Sigmoid colon (tissue), 7 donors: ENCODE data around the gene TMA16. TPM values are rescaled to one million over a fixed set of nuclear protein-coding genes. Genes with fewer than 3 reads are reported as not detected.

Experiments
- DNase-seq: peaks from one replicate; pipeline ENCODE4 v3.0.0-alpha.2; 2019
- H3K27ac ChIP-seq, 4 donors: fragments of 200-600 bp; sonication (generic); one replicate each; pipeline ENCODE4 v1.5.1; 2016 to 2019; ENCODE audit warnings: mild to moderate bottlenecking in 1 of 4
- H3K27me3 ChIP-seq, 3 donors: fragments of 200-600 bp; sonication (generic); one replicate each; pipeline ENCODE4 v1.5.1; 2019; ENCODE audit warnings: mild to moderate bottlenecking in 1 of 3
- H3K36me3 ChIP-seq, 4 donors: fragments of 200-600 bp; sonication (generic); one replicate each; pipeline ENCODE4 v1.5.1; 2016 to 2019
- H3K4me1 ChIP-seq, 4 donors: fragments of 200-600 bp; sonication (generic); one replicate each; pipeline ENCODE4 v1.5.1; 2017 to 2019
- H3K4me3 ChIP-seq, 4 donors: fragments of 200-600 bp; sonication (generic); one replicate each; pipeline ENCODE4 v1.5.1; 2017 to 2019; ENCODE audit warnings: mild to moderate bottlenecking in 2 of 4, moderate library complexity in 1 of 4
- H3K9me3 ChIP-seq, 4 donors: fragments of 200-600 bp in 3 of 4; sonication (generic) in 3 of 4; one replicate each; pipeline versions ENCODE4 v1.5.1 to v1.6.1; 2013 to 2019
- EP300 ChIP-seq, 4 donors: sonication (generic); formaldehyde crosslinking; IDR thresholded peaks; one replicate each; pipeline ENCODE4 v1.6.1; 2017; ENCODE audit warnings: antibody characterized with exemption in 4 of 4
- POLR2A ChIP-seq, 2 donors: fragments of 450-650 bp; IDR thresholded peaks; one replicate each; pipeline ENCODE4 v1.6.1; 2016; ENCODE audit warnings: antibody characterized with exemption in 2 of 2, mild to moderate bottlenecking in 2 of 2, moderate library complexity in 2 of 2
- POLR2AphosphoS5 ChIP-seq, 4 donors: sonication (generic); formaldehyde crosslinking; IDR thresholded peaks; one replicate each; pipeline ENCODE4 v1.6.1; 2017; ENCODE audit warnings: antibody characterized with exemption in 4 of 4
- WGBS, 2 donors: extraction: QIAGEN DNeasy Blood & Tissue Kit; methylation state at CpG; one replicate each; pipeline ENCODE4 v1.1.7; 2013; 5-methylcytosine and 5-hydroxymethylcytosine counted together
- intact Hi-C: fragments of 100-400 bp; cut with DNase I; formaldehyde crosslinking; loops from one replicate; pipeline ENCODE4 v1.15.1; 2023
- polyA plus RNA-seq, 3 donors: library from polyadenylated mRNA; stranded (reverse); fragments of 200-250 nt; gene quantifications; one replicate each; pipeline ENCODE4 v1.2.3, GENCODE V29; 2013
- total RNA-seq, 4 donors: library from RNA; depleted of rRNA; stranded (reverse); fragments of >200 nt; gene quantifications; one replicate each; pipeline ENCODE4 v1.1.0, GENCODE V29; 2016
- TF ChIP-seq, protein P1 (sequence below), 4 experiments: fragments of 450-650 bp in 3 of 4; fragments of 200-600 bp in 1 of 4; IDR thresholded peaks; one replicate each; pipeline ENCODE4 v1.5.1; 2016 to 2019; ENCODE audit warnings: antibody characterized with exemption in 4 of 4, mild to moderate bottlenecking in 3 of 4, moderate library complexity in 2 of 4
- donor health status: healthy with polysubstance abuse.
- donor health status: Bipolar disorder and iron deficiency.
- donor health status: healthy.

TMA16 gene
- total and polyA plus RNA-seq, 7 donors = 12.5 to 28.0 (median 20.7) TPM

DNA sequence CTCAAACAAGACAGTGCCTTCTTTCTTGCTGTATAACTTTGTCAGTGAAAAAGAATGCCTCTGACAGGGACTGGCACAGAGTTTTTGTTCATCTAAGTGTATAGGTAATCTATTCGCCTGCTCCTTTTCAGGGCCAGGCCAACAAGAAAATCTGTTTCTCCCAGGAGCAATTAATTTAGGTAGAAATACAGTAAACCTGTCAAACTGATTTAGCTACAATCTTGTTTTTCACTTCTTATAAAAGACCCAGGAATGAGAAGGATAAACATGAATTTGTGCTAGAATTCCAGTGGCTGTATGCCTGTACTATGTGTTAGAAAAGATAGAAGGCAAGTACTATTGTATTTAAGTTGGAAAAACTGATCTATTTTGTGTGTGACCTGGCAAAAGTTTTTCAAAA, 6.1 kb downstream of the TMA16 start:
- no peaks in the 10 kb centered on the region for H3K27me3 ChIP-seq
- H3K4me1 ChIP-seq = peaks cover 0 to 28% (median 21%) of the 10 kb centered on the region in 4 donors
- H3K36me3 ChIP-seq = no peaks in the 10 kb centered on the region
- WGBS, 2 donors = 88 to 94% methylated on average over 1 of the region's 1 CpG
- intact Hi-C loops = no loop called here
- no peak for TF ChIP-seq POLR2AphosphoS5 (IDR thresholded peaks at IDR 0.05)
- TF ChIP-seq EP300 (IDR thresholded peaks at IDR 0.05) = no peak
- no peak for TF ChIP-seq POLR2A (IDR thresholded peaks at IDR 0.05)
- TF ChIP-seq, protein P1, sequence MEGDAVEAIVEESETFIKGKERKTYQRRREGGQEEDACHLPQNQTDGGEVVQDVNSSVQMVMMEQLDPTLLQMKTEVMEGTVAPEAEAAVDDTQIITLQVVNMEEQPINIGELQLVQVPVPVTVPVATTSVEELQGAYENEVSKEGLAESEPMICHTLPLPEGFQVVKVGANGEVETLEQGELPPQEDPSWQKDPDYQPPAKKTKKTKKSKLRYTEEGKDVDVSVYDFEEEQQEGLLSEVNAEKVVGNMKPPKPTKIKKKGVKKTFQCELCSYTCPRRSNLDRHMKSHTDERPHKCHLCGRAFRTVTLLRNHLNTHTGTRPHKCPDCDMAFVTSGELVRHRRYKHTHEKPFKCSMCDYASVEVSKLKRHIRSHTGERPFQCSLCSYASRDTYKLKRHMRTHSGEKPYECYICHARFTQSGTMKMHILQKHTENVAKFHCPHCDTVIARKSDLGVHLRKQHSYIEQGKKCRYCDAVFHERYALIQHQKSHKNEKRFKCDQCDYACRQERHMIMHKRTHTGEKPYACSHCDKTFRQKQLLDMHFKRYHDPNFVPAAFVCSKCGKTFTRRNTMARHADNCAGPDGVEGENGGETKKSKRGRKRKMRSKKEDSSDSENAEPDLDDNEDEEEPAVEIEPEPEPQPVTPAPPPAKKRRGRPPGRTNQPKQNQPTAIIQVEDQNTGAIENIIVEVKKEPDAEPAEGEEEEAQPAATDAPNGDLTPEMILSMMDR (IDR thresholded peaks at IDR 0.05) = no peak
- H3K9me3 ChIP-seq = no peaks in the 10 kb centered on the region
- H3K4me3 ChIP-seq = no peak overlapping the region
- no peak for DNase-seq
- no peak overlapping the region for H3K27ac ChIP-seq

DNA sequence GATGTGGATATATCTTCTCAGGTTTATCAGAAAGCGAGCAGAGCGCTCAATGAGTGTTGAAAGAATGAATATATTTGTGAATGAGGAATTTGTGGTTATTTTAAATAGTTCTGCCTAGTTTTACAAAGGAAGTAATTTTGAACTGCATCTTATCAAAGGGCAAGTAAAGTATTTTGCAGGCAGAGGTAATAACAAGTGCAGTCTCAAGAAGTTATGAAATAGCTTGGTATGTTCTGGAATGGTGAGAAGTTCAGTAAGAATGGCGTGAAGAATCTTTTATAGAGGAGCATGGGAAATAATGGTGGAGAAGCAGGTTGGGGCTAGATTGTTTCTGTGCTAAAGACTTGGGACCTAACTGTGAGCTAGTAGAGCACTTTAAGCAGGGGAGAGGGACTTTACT, 10.9 kb downstream of the TMA16 start:
- Histone ChIP-seq H3K4me1 (peaks cover 0 to 10% (median 5%) of the 10 kb centered on the region in 4 donors), H3K9me3 (no peaks in the 10 kb centered on the region), H3K4me3 (no peak overlapping the region), H3K27ac (no peak overlapping the region), H3K27me3 (no peaks in the 10 kb centered on the region), H3K36me3 (peaks cover 0 to 25% (median 2%) of the 10 kb centered on the region in 4 donors)
- TF ChIP-seq POLR2AphosphoS5 (IDR thresholded peaks at IDR 0.05) (no peak), POLR2A (IDR thresholded peaks at IDR 0.05) (no peak), EP300 (IDR thresholded peaks at IDR 0.05) (no peak)
- TF ChIP-seq, protein P1 (IDR thresholded peaks at IDR 0.05) = no peak
- 79 to 90% methylated on average over 3 of the region's 3 CpGs for WGBS, 2 donors
- intact Hi-C loops = no loop called here
- no peak for DNase-seq

DNA sequence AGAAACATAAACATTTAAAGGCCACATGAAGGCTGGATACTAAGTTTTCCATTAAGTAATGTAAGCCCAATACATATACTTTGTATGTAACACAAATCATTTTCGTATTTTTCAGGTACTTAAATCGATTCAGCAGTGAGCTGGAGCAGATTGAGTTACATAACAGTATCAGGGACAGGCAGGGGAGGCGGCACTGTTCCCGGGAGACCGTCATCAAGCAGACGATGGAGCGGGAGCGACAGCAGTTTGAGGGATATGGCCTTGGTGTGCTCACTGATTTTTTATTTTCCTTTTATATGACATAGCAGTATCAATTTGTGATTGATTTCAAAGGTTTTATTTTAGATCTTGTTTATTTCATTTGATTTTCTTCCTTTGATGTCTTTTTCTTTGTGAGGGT, 20.7 kb downstream of the TMA16 start:
- no peaks in the 10 kb centered on the region for H3K4me1 ChIP-seq
- intact Hi-C loops = no loop called here
- no peak overlapping the region for H3K4me3 ChIP-seq
- no peak overlapping the region for H3K27ac ChIP-seq
- WGBS, 2 donors = 96 to 97% methylated on average over 8 of the region's 8 CpGs
- no peak for DNase-seq
- TF ChIP-seq POLR2AphosphoS5 (IDR thresholded peaks at IDR 0.05) = no peak
- H3K9me3 ChIP-seq = no peaks in the 10 kb centered on the region
- peaks cover 0 to 82% (median 12%) of the 10 kb centered on the region in 4 donors for H3K36me3 ChIP-seq
- H3K27me3 ChIP-seq = no peaks in the 10 kb centered on the region

DNA sequence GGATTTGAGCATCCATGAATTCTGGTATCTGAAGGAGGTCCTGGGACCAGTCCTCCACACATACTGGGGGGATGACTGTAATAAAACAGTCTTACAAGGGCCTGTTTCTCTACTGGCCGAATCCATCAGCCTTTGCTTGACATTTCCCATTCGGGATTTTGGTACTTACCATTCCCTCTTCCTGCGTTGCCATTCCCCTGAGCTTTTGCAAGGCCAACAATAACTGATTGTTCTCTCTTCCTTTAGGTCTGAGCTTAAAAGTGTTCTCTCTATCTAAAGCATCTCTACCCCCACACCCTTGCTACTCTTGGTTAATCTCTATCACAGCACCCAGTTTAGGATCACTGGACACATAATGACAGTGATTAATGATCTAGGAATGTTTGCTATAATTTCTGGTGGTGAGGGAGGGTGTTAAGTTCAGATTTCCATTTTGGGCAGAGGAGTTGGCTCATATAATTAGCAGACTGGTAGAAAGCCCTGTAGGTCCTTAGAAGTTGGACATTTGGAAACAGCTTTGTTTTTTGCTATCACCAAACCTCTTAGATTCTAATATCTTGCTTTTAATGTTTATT, 29.4 kb downstream of the TMA16 start:
- peaks cover 0 to 83% (median 11%) of the 10 kb centered on the region in 4 donors for H3K36me3 ChIP-seq
- H3K27ac ChIP-seq = no peak overlapping the region
- no peaks in the 10 kb centered on the region for H3K4me1 ChIP-seq
- intact Hi-C loops = no loop called here
- no peak for DNase-seq
- no peaks in the 10 kb centered on the region for H3K27me3 ChIP-seq
- WGBS, 2 donors = 90 to 94% methylated on average over 3 of the region's 3 CpGs
- H3K9me3 ChIP-seq = no peaks in the 10 kb centered on the region
- no peak for TF ChIP-seq POLR2A (IDR thresholded peaks at IDR 0.05)
- TF ChIP-seq EP300 (IDR thresholded peaks at IDR 0.05) = no peak
- TF ChIP-seq, protein P1 (IDR thresholded peaks at IDR 0.05) = no peak
- TF ChIP-seq POLR2AphosphoS5 (IDR thresholded peaks at IDR 0.05) = no peak
- no peak overlapping the region for H3K4me3 ChIP-seq

DNA sequence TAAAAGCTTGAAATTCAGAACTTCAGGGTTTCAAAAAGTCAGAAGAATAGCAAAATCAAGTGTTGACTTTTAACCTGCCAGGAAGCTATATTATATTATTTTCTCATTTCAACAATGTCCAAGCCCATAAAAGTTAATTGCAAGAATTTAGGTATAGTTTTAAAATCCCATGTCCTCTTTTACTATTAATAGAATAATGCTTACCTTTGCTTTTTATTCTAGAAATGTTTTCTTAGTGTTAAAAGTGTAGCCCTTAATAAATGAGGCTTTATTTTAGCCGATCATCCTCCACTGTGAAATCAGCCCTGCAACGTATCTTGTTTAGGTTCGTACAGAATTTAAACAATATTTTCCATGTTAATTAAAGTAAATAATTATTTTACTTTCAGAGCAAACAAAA, 31.5 kb downstream of the TMA16 start:
- DNase-seq = no peak
- Histone ChIP-seq H3K4me3 (no peak overlapping the region), H3K27ac (no peak overlapping the region), H3K4me1 (no peaks in the 10 kb centered on the region), H3K27me3 (no peaks in the 10 kb centered on the region), H3K9me3 (no peaks in the 10 kb centered on the region), H3K36me3 (peaks cover 0 to 84% (median 14%) of the 10 kb centered on the region in 4 donors)
- TF ChIP-seq POLR2A (IDR thresholded peaks at IDR 0.05) (no peak), EP300 (IDR thresholded peaks at IDR 0.05) (no peak), POLR2AphosphoS5 (IDR thresholded peaks at IDR 0.05) (no peak)
- TF ChIP-seq, protein P1 (IDR thresholded peaks at IDR 0.05) = no peak
- intact Hi-C loops = no loop called here
- 88 to 91% methylated on average over 3 of the region's 3 CpGs for WGBS, 2 donors
